ENCODE data around the gene ZMYM3.
A peak's percentile ranks its signal among the peaks of the same experiment; 100 is the strongest.

Gene ZMYM3

GRCh38 chrX:71253253-71254091, 468 bp downstream of the ZMYM3 start:
- peak in 1 of 2 donors; percentile 13 for DNase-seq (ENCODE audit: low read depth in 2 of 2)

GRCh38 chrX:71252221-71252620, 1.7 kb downstream of the ZMYM3 start:
- no peak for DNase-seq (ENCODE audit: low read depth in 2 of 2)

- no peak for DNase-seq (ENCODE audit: low read depth in 2 of 2)
Observed at GRCh38 chrX:71251466-71251973, 2.4 kb downstream of the ZMYM3 start.

- DNase-seq (ENCODE audit: low read depth in 2 of 2), result no peak
Observed at GRCh38 chrX:71250841-71251240, 3.1 kb downstream of the ZMYM3 start.

- no peak for DNase-seq (ENCODE audit: low read depth in 2 of 2)
Observed at GRCh38 chrX:71245159-71245558, 8.8 kb downstream of the ZMYM3 start.

- DNase-seq (ENCODE audit: low read depth in 2 of 2), result no peak
Observed at GRCh38 chrX:71244359-71245128, 9.4 kb downstream of the ZMYM3 start.

GRCh38 chrX:71241301-71241700, 12.6 kb downstream of the ZMYM3 start:
- DNase-seq (ENCODE audit: low read depth in 2 of 2), result no peak

- DNase-seq (ENCODE audit: low read depth in 2 of 2), result no peak
Observed at GRCh38 chrX:71239781-71240180, 14.2 kb downstream of the ZMYM3 start.

- DNase-seq (ENCODE audit: low read depth in 2 of 2), result no peak
Observed at GRCh38 chrX:71236836-71237235, 17.1 kb downstream of the ZMYM3 start.

GRCh38 chrX:71235482-71235881, 18.5 kb downstream of the ZMYM3 start:
- DNase-seq (ENCODE audit: low read depth in 2 of 2), result no peak

GRCh38 chrX:71228063-71228642, 25.8 kb downstream of the ZMYM3 start:
- no peak for DNase-seq (ENCODE audit: low read depth in 2 of 2)

- no peak for DNase-seq (ENCODE audit: low read depth in 2 of 2)
Observed at GRCh38 chrX:71227370-71228062, 26.4 kb downstream of the ZMYM3 start.

GRCh38 chrX:71225676-71226075, 28.3 kb downstream of the ZMYM3 start:
- no peak for DNase-seq (ENCODE audit: low read depth in 2 of 2)

GRCh38 chrX:71225009-71225408, 28.9 kb downstream of the ZMYM3 start:
- DNase-seq (ENCODE audit: low read depth in 2 of 2), result no peak

- DNase-seq (ENCODE audit: low read depth in 2 of 2), result no peak
Observed at GRCh38 chrX:71224098-71224708, 29.7 kb downstream of the ZMYM3 start.

GRCh38 chrX:71222929-71223328, 31.0 kb downstream of the ZMYM3 start, which contains the start of gene GJB1:
GJB1 (plus strand) TSS chrX:71223224; CDS start chrX:71223708, 484 bp downstream.
- DNase-seq (ENCODE audit: low read depth in 2 of 2), result no peak

GRCh38 chrX:71221145-71221544, 32.8 kb downstream of the ZMYM3 start:
- no peak for DNase-seq (ENCODE audit: low read depth in 2 of 2)

GRCh38 chrX:71217298-71217697, 36.6 kb downstream of the ZMYM3 start:
- no peak for DNase-seq (ENCODE audit: low read depth in 2 of 2)

GRCh38 chrX:71216485-71216884, 37.5 kb downstream of the ZMYM3 start:
- no peak for DNase-seq (ENCODE audit: low read depth in 2 of 2)

GRCh38 chrX:71215338-71215912, 38.5 kb downstream of the ZMYM3 start:
- no peak for DNase-seq (ENCODE audit: low read depth in 2 of 2)

Measured in stimulated activated CD8-positive, alpha-beta memory T cell treated with anti-CD3 and anti-CD28 coated beads, Interleukin-7, amount 100 ng/mL, for 4 hours (primary cell).